SH-SY5Y (cell line): Measurements from ENCODE around the gene STON2.

Experiments used
- GATA2 ChIP-seq: IDR thresholded peaks from 2 replicates; pipeline ENCODE4 v1.6.1; 2011; ENCODE audit warnings: mild to moderate bottlenecking, low read depth, low read length
- GATA3 ChIP-seq: IDR thresholded peaks from 2 replicates; pipeline ENCODE4 v1.6.1; 2011; ENCODE audit warnings: low read depth, mild to moderate bottlenecking, low read length, moderate library complexity

DNA sequence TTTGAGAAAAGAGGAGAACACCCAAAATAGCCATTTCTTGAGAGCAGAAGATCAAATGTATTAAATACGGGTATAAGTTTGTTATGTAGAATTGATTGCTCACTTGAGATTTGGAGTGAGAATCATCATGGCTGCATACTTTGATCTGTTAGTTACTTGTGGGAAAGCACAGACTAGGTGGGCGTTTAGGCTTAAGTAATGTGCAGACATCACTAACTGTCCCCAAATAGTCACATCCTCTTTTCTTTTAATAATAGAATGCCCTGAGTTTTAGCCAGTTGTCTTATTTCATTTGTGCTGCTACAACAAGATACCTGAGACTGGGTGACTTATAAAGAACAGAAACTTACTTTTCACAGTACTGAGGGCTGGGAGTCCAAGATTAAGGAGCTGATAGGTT lies 165.0 kb downstream of the STON2 start:
- TF ChIP-seq GATA3, result no peak
- TF ChIP-seq GATA2, result no peak
